Thyroid gland (tissue), 4 donors: ENCODE measurements around the gene RNF151.

Experiments used
- CTCF ChIP-seq, 6 experiments: fragments of 200-600 bp in 3 of 6; fragments of 450-650 bp in 3 of 6; sonication (generic) in 3 of 6; IDR thresholded peaks; one replicate each; pipeline ENCODE4 v1.5.1; 2016 to 2019; ENCODE audit warnings: antibody characterized with exemption in 6 of 6, mild to moderate bottlenecking in 2 of 6, inconsistent platforms in 1 of 6, moderate library complexity in 1 of 6
- POLR2A ChIP-seq, 2 donors: fragments of 450-650 bp; IDR thresholded peaks; one replicate each; pipeline ENCODE4 v1.6.1; 2017; ENCODE audit warnings: antibody characterized with exemption in 2 of 2, mild to moderate bottlenecking in 2 of 2, moderate library complexity in 1 of 2

- TF ChIP-seq CTCF (IDR thresholded peaks at IDR 0.05) (no peak), POLR2A (IDR thresholded peaks at IDR 0.05) (no peak)
These were observed 39.0 kb downstream of the RNF151 start for GRCh38 chr16:2005646-2006045.
